Measurements from ENCODE around the gene ESR2. TPM values are rescaled to one million over a fixed set of nuclear protein-coding genes. Genes with fewer than 3 reads are reported as not detected.

The ESR2 gene
- total RNA-seq, 1 experiment from 2014 or later = 0.15 TPM

DNA sequence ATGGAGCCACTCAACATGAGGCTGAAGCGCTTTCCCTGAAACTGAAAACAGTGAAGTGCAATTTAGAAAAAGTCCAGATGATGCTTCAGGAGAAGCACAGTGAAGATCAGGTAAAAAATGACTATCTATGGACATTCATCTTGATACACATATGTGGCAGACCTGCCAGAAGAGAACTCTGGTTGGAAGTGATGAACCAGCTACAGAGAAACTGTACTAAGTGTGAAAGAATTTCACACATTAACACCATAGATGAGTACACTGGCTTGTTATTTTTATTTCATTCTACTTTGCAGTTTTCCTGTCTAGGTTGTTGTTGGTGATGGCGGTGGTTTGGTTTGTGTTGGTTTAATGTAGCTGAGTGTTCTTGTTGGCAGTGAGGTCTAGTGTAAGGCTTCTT, 174.7 kb downstream of the ESR2 start:
- Histone ChIP-seq H3K9ac (ENCODE audit: extremely low read depth, insufficient read length, low read length) (no peak overlapping the region), H3K9me3 (ENCODE audit: control insufficient read depth, low read depth, low read length) (no peaks in the 10 kb centered on the region), H3K14ac (ENCODE audit: insufficient read depth, low read length) (no peak overlapping the region), H4K8ac (replicated peaks; ENCODE audit: insufficient read length, low read depth, low read length) (no peak overlapping the region), H3K79me1 (ENCODE audit: insufficient read depth, low read depth, low read length, poor library complexity, severe bottlenecking) (no peaks in the 10 kb centered on the region), H2BK120ac (ENCODE audit: low read depth, low read length, poor library complexity, severe bottlenecking) (no peak overlapping the region), H2AFZ (ENCODE audit: low read length) (no peak overlapping the region), H4K5ac (ENCODE audit: insufficient read length, low read depth, low read length) (no peak overlapping the region), H3K4me2 (ENCODE audit: insufficient read depth, insufficient read length, low read length) (no peak overlapping the region), H2BK20ac (ENCODE audit: low read depth, low read length, poor library complexity, severe bottlenecking) (no peak overlapping the region), H3K23ac (ENCODE audit: insufficient read length, low read depth, low read length) (no peak overlapping the region), H3K27me3 (ENCODE audit: insufficient read depth, low read length) (no peaks in the 10 kb centered on the region), H3K23me2 (ENCODE audit: insufficient read length, low read depth, low read length, poor library complexity, severe bottlenecking) (no peaks in the 10 kb centered on the region), H4K20me1 (ENCODE audit: control insufficient read depth, insufficient read depth, insufficient read length) (no peaks in the 10 kb centered on the region), H3K56ac (ENCODE audit: insufficient read length, low read depth, low read length) (no peak overlapping the region), H3K79me2 (ENCODE audit: insufficient read depth, low read length) (no peaks in the 10 kb centered on the region), H2BK5ac (ENCODE audit: insufficient read length, low read length) (no peak overlapping the region), H2AK5ac (ENCODE audit: insufficient read length, low read length) (no peak overlapping the region), H2BK12ac (ENCODE audit: insufficient read length, low read depth, low read length) (no peak overlapping the region), H3K4me1 (ENCODE audit: insufficient read depth, low read length) (no peaks in the 10 kb centered on the region), H3K27ac (ENCODE audit: insufficient read length, low read depth, low read length) (no peak overlapping the region), H3K4ac (ENCODE audit: low read depth, low read length) (no peak overlapping the region), H3T11ph (ENCODE audit: low read length) (no peak overlapping the region), H4K91ac (ENCODE audit: insufficient read length, low read depth, low read length) (no peak overlapping the region), H2BK15ac (ENCODE audit: low read depth, low read length) (no peak overlapping the region), H3K18ac (ENCODE audit: insufficient read length, low read depth, low read length) (no peak overlapping the region)
- Mint-ChIP-seq H3K27ac (peak overlapping the region in 1 of 3 experiments; percentile 19; a peak in 1 of 7 replicates), H3K4me1 (peaks cover 0 to under 1% of the 10 kb centered on the region in 2 experiments; a peak in 2 of 4 replicates), H3K27me3 (ENCODE audit: low read depth) (no peaks in the 10 kb centered on the region), H3K36me3 (ENCODE audit: insufficient read depth in 1 of 3, low read depth in 3 of 3) (peaks cover 7 to 16% (median 9%) of the 10 kb centered on the region in 3 experiments; a peak in 4 of 7 replicates), H3K9me3 (no peaks in the 10 kb centered on the region), H3K4me3 (no peak overlapping the region)
- DNase-seq = no peak
- no CpG with 5 or more reads among the region's 2 CpGs for WGBS (ENCODE audit: extremely low coverage, insufficient read length, low lambda C conversion rate)
- TF ChIP-seq, protein P1, sequence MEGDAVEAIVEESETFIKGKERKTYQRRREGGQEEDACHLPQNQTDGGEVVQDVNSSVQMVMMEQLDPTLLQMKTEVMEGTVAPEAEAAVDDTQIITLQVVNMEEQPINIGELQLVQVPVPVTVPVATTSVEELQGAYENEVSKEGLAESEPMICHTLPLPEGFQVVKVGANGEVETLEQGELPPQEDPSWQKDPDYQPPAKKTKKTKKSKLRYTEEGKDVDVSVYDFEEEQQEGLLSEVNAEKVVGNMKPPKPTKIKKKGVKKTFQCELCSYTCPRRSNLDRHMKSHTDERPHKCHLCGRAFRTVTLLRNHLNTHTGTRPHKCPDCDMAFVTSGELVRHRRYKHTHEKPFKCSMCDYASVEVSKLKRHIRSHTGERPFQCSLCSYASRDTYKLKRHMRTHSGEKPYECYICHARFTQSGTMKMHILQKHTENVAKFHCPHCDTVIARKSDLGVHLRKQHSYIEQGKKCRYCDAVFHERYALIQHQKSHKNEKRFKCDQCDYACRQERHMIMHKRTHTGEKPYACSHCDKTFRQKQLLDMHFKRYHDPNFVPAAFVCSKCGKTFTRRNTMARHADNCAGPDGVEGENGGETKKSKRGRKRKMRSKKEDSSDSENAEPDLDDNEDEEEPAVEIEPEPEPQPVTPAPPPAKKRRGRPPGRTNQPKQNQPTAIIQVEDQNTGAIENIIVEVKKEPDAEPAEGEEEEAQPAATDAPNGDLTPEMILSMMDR (conservative IDR thresholded peaks at IDR 0.05) = no peak
